Gastrocnemius medialis (tissue), 4 donors: ENCODE measurements around the gene RAB3D. TPM values are rescaled to one million over a fixed set of nuclear protein-coding genes. Genes with fewer than 3 reads are reported as not detected.

ENCODE experiments used
- ATAC-seq, 2 donors: fragments of 150-250 bp; one replicate each; pipeline ENCODE4 v1.9.1; 2016
- DNase-seq, 2 donors: peaks; one replicate each; pipeline ENCODE4 v3.0.0-alpha.2; 2019
- H3K27ac ChIP-seq, 4 donors: fragments of 200-600 bp; sonication (generic); 1 replicate in 1 of 4; 2 replicates in 3 of 4; pipeline ENCODE4 v1.5.1; 2016 to 2018; ENCODE audit warnings: mild to moderate bottlenecking in 2 of 4, moderate library complexity in 1 of 4
- H3K27me3 ChIP-seq, 3 donors: fragments of 200-600 bp; sonication (generic) in 2 of 3; 1 replicate in 1 of 3; 2 replicates in 2 of 3; pipeline versions ENCODE4 v1.5.1 to v1.6.0; 2016 to 2019; ENCODE audit warnings: mild to moderate bottlenecking in 1 of 3, moderate library complexity in 1 of 3
- H3K36me3 ChIP-seq, 2 donors: fragments of 200-600 bp; sonication (generic) in 1 of 2; one replicate each; pipeline ENCODE4 v1.5.1; 2017 to 2018
- H3K4me1 ChIP-seq, 2 donors: fragments of 200-600 bp; sonication (generic) in 1 of 2; one replicate each; pipeline ENCODE4 v1.5.1; 2016 to 2017; ENCODE audit warnings: mild to moderate bottlenecking in 2 of 2
- H3K4me3 ChIP-seq, 4 donors: fragments of 200-600 bp; sonication (generic) in 3 of 4; 1 replicate in 1 of 4; 2 replicates in 3 of 4; pipeline ENCODE4 v1.5.1; 2016 to 2019; ENCODE audit warnings: mild to moderate bottlenecking in 2 of 4
- H3K9me3 ChIP-seq, 3 donors: fragments of 200-600 bp; sonication (generic) in 2 of 3; 1 replicate in 1 of 3; 2 replicates in 2 of 3; pipeline ENCODE4 v1.5.1; 2016 to 2019
- POLR2A ChIP-seq, 2 donors: fragments of 450-650 bp; IDR thresholded peaks; one replicate each; pipeline ENCODE4 v1.6.1; 2017; ENCODE audit warnings: antibody characterized with exemption in 2 of 2, mild to moderate bottlenecking in 2 of 2, moderate library complexity in 2 of 2
- in situ Hi-C, 4 donors: fragments of 200-750 bp; cut with MboI; loops; one replicate each; pipeline versions ENCODE4 v1.15.0 to v1.8.0; 2017; ENCODE audit warnings: low sequenced_read_pairs in 4 of 4
- intact Hi-C: fragments of 100-400 bp; cut with DNase I; formaldehyde crosslinking; loops from one replicate; pipeline ENCODE4 v1.15.1; 2023; ENCODE audit warnings: low total_unique reads
- total RNA-seq, 4 donors: library from RNA; depleted of rRNA; stranded (reverse); fragments of >200 nt; gene quantifications; one replicate each; pipeline versions ENCODE4 v1.1.0 to v1.2.3, GENCODE V29; 2016
- TF ChIP-seq, protein P1 (sequence below), 5 experiments: fragments of 450-650 bp in 3 of 5; fragments of 200-600 bp in 2 of 5; sonication (generic) in 2 of 5; IDR thresholded peaks in 4 of 5; conservative IDR thresholded peaks in 1 of 5; 1 replicate in 4 of 5; 2 replicates in 1 of 5; pipeline ENCODE4 v1.5.1; 2016 to 2019; ENCODE audit warnings: antibody characterized with exemption in 5 of 5, mild to moderate bottlenecking in 3 of 5, moderate library complexity in 3 of 5

Gene RAB3D
- total RNA-seq, 4 donors from 2014 or later = 1.5 to 3.9 (median 2.4) TPM

DNA sequence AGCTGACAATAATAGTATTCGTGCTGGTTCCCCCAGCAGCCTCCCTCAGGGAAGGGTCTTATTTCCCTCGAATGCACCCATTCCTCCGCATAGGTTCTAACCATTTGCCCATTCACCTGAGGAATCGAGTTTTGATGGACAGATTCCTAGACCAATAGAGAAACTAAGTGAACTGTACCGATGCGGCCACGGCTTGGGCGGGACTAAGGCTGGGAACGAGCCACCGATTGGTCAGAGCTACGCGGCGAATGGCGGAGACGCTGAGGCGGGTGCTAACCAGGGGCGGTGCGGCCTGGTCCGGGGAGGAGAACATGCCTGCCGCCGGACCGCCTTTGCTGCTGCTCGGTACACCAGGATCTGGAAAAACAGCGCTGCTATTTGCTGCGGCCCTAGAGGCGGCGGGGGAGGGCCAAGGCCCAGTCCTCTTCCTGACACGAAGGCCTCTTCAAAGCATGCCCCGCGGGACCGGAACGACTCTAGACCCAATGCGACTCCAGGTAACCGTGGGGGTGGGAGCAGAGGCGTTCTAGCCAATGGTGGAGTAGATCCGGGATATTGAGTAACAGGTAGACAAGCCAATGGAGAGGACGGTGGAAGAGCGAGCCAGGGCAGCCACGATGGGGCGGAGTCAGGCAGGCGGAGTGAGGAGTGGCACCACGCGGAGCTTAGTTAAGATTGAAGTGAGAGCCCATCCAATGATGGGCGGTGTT lies 35.1 kb upstream of the RAB3D start, which contains the start of gene SWSAP1:
Gene SWSAP1, plus strand, starts transcription at position 234 of the 710 bp plus-strand sequence. Its CDS starts 15 bp downstream, at position 249.
- Histone ChIP-seq H3K9me3 (no peaks in the 10 kb centered on the region), H3K4me1 (peaks cover 22 to 24% of the 10 kb centered on the region in 2 donors), H3K27ac (peak within 1 kb of the TSS; percentile 93 to 97 (median 94)), H3K27me3 (no peaks in the 10 kb centered on the region), H3K36me3 (no peaks in the 10 kb centered on the region), H3K4me3 (peak within 1 kb of the TSS; percentile 73 to 84 (median 76))
- intact Hi-C loops = loop anchor here (1.0 to 10.0 kb wide), 4 partner anchors 28 to 980 kb away; partner anchors contain the start of genes CCDC159, TMEM205, TSPAN16 and ZNF653
- ATAC-seq (peak; percentile 97 to 98), DNase-seq (peak; percentile 99)
- peak in 1 of 2 donors; percentile 47 for TF ChIP-seq POLR2A (IDR thresholded peaks at IDR 0.05)
- TF ChIP-seq, protein P1, sequence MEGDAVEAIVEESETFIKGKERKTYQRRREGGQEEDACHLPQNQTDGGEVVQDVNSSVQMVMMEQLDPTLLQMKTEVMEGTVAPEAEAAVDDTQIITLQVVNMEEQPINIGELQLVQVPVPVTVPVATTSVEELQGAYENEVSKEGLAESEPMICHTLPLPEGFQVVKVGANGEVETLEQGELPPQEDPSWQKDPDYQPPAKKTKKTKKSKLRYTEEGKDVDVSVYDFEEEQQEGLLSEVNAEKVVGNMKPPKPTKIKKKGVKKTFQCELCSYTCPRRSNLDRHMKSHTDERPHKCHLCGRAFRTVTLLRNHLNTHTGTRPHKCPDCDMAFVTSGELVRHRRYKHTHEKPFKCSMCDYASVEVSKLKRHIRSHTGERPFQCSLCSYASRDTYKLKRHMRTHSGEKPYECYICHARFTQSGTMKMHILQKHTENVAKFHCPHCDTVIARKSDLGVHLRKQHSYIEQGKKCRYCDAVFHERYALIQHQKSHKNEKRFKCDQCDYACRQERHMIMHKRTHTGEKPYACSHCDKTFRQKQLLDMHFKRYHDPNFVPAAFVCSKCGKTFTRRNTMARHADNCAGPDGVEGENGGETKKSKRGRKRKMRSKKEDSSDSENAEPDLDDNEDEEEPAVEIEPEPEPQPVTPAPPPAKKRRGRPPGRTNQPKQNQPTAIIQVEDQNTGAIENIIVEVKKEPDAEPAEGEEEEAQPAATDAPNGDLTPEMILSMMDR (IDR thresholded peaks at IDR 0.05 in 4 of 5, conservative IDR thresholded peaks at IDR 0.05 in 1 of 5) = no peak
- in situ Hi-C loops = loop anchor here in 2 of 4 donors (5.0 to 25.0 kb wide), 2 partner anchors 63 to 213 kb away; partner anchors contain the start of genes ACP5 (in 1 of the 2), ODAD3 (in 1 of the 2), PRKCSH (in 1 of the 2) and ZNF627 (in 1 of the 2)

DNA sequence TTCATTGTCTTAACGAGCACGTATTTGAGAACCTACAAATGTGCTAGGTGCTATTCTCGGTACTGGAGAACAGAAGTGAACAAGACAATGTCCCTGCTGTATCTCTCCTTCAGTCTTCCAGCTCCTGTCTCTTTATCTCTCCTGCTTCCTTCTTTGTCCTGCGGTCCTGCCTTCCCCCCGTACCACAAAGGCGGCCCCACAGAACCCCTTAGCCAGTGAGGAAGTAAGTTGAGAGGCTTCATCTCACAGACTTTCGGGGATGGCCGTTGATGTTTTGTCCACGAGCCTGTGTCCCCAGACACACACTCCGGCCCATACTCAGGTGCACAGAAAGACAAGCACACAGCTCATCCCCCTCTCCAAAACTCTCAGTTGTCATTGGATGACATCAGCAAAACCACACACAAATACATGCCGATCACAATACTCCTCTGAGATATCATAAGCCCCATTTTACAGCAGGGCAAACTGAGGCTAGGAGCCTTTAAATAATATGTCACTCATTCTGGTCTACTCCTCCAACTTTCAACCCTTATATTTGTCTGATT lies 34.5 kb upstream of the RAB3D start:
- ATAC-seq (no peak), DNase-seq (no peak)
- Histone ChIP-seq H3K4me3 (peak overlapping the region; percentile 68 to 84 (median 76)), H3K9me3 (no peaks in the 10 kb centered on the region), H3K27ac (peak overlapping the region; percentile 93 to 97 (median 94)), H3K4me1 (peaks cover 22 to 24% of the 10 kb centered on the region in 2 donors), H3K36me3 (no peaks in the 10 kb centered on the region), H3K27me3 (no peaks in the 10 kb centered on the region)
- TF ChIP-seq, protein P1 (IDR thresholded peaks at IDR 0.05 in 4 of 5, conservative IDR thresholded peaks at IDR 0.05 in 1 of 5) = no peak
- no peak for TF ChIP-seq POLR2A (IDR thresholded peaks at IDR 0.05)
- in situ Hi-C loops = no loop called here
- intact Hi-C loops = loop anchor here (1.0 to 10.0 kb wide), 4 partner anchors 28 to 979 kb away; partner anchors contain the start of genes CCDC159, TMEM205, TSPAN16 and ZNF653

DNA sequence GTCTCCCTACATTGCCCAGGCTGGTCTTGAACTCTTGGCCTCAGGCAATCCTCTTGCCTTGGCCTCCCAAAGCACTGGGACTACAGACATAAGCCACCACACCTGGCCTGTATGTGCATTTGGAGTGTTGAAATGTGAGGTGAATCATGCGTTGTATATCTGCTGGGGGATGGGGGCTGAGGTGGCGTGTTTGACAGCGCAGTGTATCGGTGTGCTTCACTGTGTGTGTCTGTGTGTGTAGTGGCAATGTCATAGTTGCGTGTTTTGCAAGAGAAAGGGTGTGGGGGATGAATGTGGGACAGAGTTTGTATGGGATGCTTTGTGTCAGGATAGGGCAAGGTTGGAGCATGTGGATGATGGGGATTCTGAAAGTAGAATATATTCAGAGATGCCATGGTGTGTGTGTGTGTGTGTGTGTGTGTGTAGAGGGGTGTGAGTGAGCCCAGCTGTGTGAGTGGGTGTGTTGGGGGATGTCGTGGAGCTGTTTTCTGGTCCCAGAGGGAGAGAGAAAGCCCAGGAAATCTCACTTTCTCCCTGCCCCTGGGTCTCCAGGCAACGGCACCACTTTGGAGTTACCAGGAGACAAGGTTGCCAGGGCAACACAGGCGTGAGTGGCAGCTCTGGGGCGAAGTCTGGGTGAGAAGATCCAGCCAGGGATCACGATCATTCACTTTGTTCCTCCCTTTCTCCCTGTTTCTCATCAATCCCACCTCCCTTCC lies 33.9 kb upstream of the RAB3D start:
- intact Hi-C loops = loop anchor here (10.0 kb wide), 3 partner anchors 79 to 979 kb away; partner anchors contain the start of genes TSPAN16 and ZNF653
- ATAC-seq = no peak
- H3K4me3 ChIP-seq = no peak overlapping the region
- TF ChIP-seq POLR2A (IDR thresholded peaks at IDR 0.05) = no peak
- TF ChIP-seq, protein P1 (IDR thresholded peaks at IDR 0.05 in 4 of 5, conservative IDR thresholded peaks at IDR 0.05 in 1 of 5) = no peak
- no peak for DNase-seq
- no peaks in the 10 kb centered on the region for H3K27me3 ChIP-seq
- H3K27ac ChIP-seq = no peak overlapping the region
- H3K4me1 ChIP-seq = peaks cover 22 to 24% of the 10 kb centered on the region in 2 donors
- H3K9me3 ChIP-seq = no peaks in the 10 kb centered on the region
- in situ Hi-C loops = no loop called here
- no peaks in the 10 kb centered on the region for H3K36me3 ChIP-seq

DNA sequence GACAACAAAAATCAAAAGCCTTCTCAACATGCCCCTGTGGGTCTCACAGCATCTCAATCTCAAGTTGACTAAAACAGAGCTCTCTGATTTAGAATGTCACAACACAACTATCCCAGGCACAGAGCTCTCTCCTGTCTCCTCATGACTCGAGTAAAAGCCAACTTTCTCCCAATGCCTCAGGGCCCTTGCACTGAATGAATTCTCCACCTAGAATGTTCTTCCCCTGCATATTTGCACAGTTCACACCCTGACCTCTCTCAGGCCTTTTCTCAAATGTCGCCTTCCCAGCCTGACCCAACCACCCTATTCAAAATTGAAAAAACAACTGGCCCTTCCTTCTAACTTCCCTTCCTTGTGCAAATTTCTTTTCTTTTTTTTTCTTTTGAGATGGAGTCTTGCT lies 31.3 kb upstream of the RAB3D start:
- no peak overlapping the region for H3K27ac ChIP-seq
- in situ Hi-C loops (no loop called here), intact Hi-C loops (loop anchor here (10.0 kb wide), 3 partner anchors 76 to 976 kb away; partner anchors contain the start of genes TSPAN16 and ZNF653)
- TF ChIP-seq POLR2A (IDR thresholded peaks at IDR 0.05) = no peak
- TF ChIP-seq, protein P1 (IDR thresholded peaks at IDR 0.05 in 4 of 5, conservative IDR thresholded peaks at IDR 0.05 in 1 of 5) = no peak
- no peaks in the 10 kb centered on the region for H3K9me3 ChIP-seq
- ATAC-seq (no peak), DNase-seq (no peak)
- no peaks in the 10 kb centered on the region for H3K27me3 ChIP-seq
- H3K4me1 ChIP-seq = peaks cover 11 to 14% of the 10 kb centered on the region in 2 donors
- no peaks in the 10 kb centered on the region for H3K36me3 ChIP-seq
- H3K4me3 ChIP-seq = no peak overlapping the region
